ENCODE measurements around the gene NEDD9.
A peak's percentile ranks its signal among the peaks of the same experiment; 100 is the strongest.

NEDD9 gene

GRCh38 chr6:11232193-11232769, at the start of gene NEDD9:
Gene NEDD9, minus strand, starts transcription at chr6:11232668. Its CDS starts 153 bp downstream, at chr6:11232515.
- FAIRE-seq, result peak; percentile 87

- FAIRE-seq, result no peak
These were observed 49.8 kb upstream of the NEDD9 start for GRCh38 chr6:11282245-11282644.

- no peak for FAIRE-seq
These were observed 47.9 kb upstream of the NEDD9 start for GRCh38 chr6:11280394-11280793.

- no peak for FAIRE-seq
These were observed 46.8 kb upstream of the NEDD9 start for GRCh38 chr6:11279284-11279689.

GRCh38 chr6:11278207-11278559, 45.7 kb upstream of the NEDD9 start:
- FAIRE-seq, result no peak

GRCh38 chr6:11277275-11278206, 45.1 kb upstream of the NEDD9 start:
- FAIRE-seq, result no peak

- FAIRE-seq, result no peak
These were observed 44.4 kb upstream of the NEDD9 start for GRCh38 chr6:11276911-11277274.

GRCh38 chr6:11276228-11276627, 43.8 kb upstream of the NEDD9 start:
- no peak for FAIRE-seq

GRCh38 chr6:11275598-11275997, 43.1 kb upstream of the NEDD9 start:
- no peak for FAIRE-seq

- no peak for FAIRE-seq
These were observed 41.1 kb upstream of the NEDD9 start for GRCh38 chr6:11273406-11274065.

GRCh38 chr6:11272491-11273192, 40.2 kb upstream of the NEDD9 start:
- no peak for FAIRE-seq

- no peak for FAIRE-seq
These were observed 39.0 kb upstream of the NEDD9 start for GRCh38 chr6:11271228-11272020.

GRCh38 chr6:11270030-11271027, 37.9 kb upstream of the NEDD9 start:
- FAIRE-seq, result no peak

GRCh38 chr6:11268978-11269377, 36.5 kb upstream of the NEDD9 start:
- no peak for FAIRE-seq

GRCh38 chr6:11266926-11267325, 34.5 kb upstream of the NEDD9 start:
- FAIRE-seq, result no peak

- no peak for FAIRE-seq
These were observed 33.5 kb upstream of the NEDD9 start for GRCh38 chr6:11265932-11266331.

GRCh38 chr6:11264100-11264499, 31.6 kb upstream of the NEDD9 start:
- no peak for FAIRE-seq

GRCh38 chr6:11263291-11263775, 30.9 kb upstream of the NEDD9 start:
- FAIRE-seq, result no peak

GRCh38 chr6:11262242-11262641, 29.8 kb upstream of the NEDD9 start:
- FAIRE-seq, result no peak

GRCh38 chr6:11260249-11261038, 28.0 kb upstream of the NEDD9 start:
- no peak for FAIRE-seq

Data from TTC549 (cell line).